Mucosa of descending colon (tissue), 3 donors: ENCODE data around the gene GCGR. TPM values are rescaled to one million over a fixed set of nuclear protein-coding genes. Genes with fewer than 3 reads are reported as not detected.

Experiments
- ATAC-seq: fragments of 200-7000 bp; cut with Tn5 transposase; one replicate; pipeline ENCODE4 v1.9.1; 2020; ENCODE audit warnings: mild to moderate bottlenecking, moderate library complexity
- DNase-seq, 3 donors: peaks; one replicate each; pipeline ENCODE4 v3.0.0-alpha.2; 2020
- H3K36me3 ChIP-seq: fragments of 200-600 bp; one replicate; pipeline ENCODE4 v1.8.0; 2021; ENCODE audit warnings: low read depth, mild to moderate bottlenecking
- H3K4me1 ChIP-seq: fragments of 200-600 bp; one replicate; pipeline ENCODE4 v1.8.0; 2021; ENCODE audit warnings: low read depth, mild to moderate bottlenecking
- H3K4me3 ChIP-seq: fragments of 200-600 bp; one replicate; pipeline ENCODE4 v1.8.0; 2021; ENCODE audit warnings: mild to moderate bottlenecking
- H3K9me3 ChIP-seq: fragments of 200-600 bp; one replicate; pipeline ENCODE4 v1.8.0; 2021; ENCODE audit warnings: mild to moderate bottlenecking
- CTCF ChIP-seq: fragments of 200-600 bp; IDR thresholded peaks from one replicate; pipeline ENCODE4 v1.8.0; 2022; ENCODE audit warnings: antibody characterized with exemption, mild to moderate bottlenecking
- intact Hi-C, 2 donors: fragments of 100-400 bp; cut with DNase I in 1 of 2; cut with micrococcal nuclease in 1 of 2; formaldehyde crosslinking; loops; one replicate each; pipeline versions ENCODE4 v1.11.0 to v1.11.1; 2022; cut with DNase I, micrococcal nuclease
- total RNA-seq, 3 donors: library from RNA; stranded (reverse); fragmentation: NEBNext Ultra II Directional in 2 of 3; extraction: Animal tissue kit (Norgen Biotek cat#: 25700) in 2 of 3; gene quantifications; one replicate each; pipeline versions ENCODE4 v1.2.1 to v1.2.4, GENCODE V29; 2021 to 2023
- donor health status: DM: no; HTN: no; CAD: no; lungs with moderate emphysema.
- donor health status: DM: no; HTN: no; CAD: no.
- donor health status: DM: no; HTN: yes; CAD: no.

The GCGR gene
- total RNA-seq, 3 donors from 2014 or later: 0.22 to 0.98 (median 0.43) TPM

- H3K36me3 ChIP-seq: no peaks in the 10 kb centered on the region
- no peaks in the 10 kb centered on the region for H3K9me3 ChIP-seq
- no peak overlapping the region for H3K4me3 ChIP-seq
- H3K4me1 ChIP-seq: peaks cover 12% of the 10 kb centered on the region
- no peak for TF ChIP-seq CTCF
- no peak for DNase-seq
- ATAC-seq: no peak
- intact Hi-C loops: no loop called here
Observed at GRCh38 chr17:81831957-81832607, 28.1 kb downstream of the GCGR start.

GRCh38 chr17:81832608-81833159 is 28.7 kb downstream of the GCGR start:
- no peak for TF ChIP-seq CTCF
- ATAC-seq (peak; percentile 31), DNase-seq (peak in 1 of 3 donors; percentile 75)
- intact Hi-C loops: no loop called here
- Histone ChIP-seq H3K9me3 (no peaks in the 10 kb centered on the region), H3K36me3 (no peaks in the 10 kb centered on the region), H3K4me1 (peaks cover 11% of the 10 kb centered on the region), H3K4me3 (peak overlapping the region; percentile 34)

- peak; percentile 96 to 98 (median 98) for DNase-seq
- peak; percentile 89 for ATAC-seq
- no peaks in the 10 kb centered on the region for H3K9me3 ChIP-seq
- peaks cover 7% of the 10 kb centered on the region for H3K4me1 ChIP-seq
- intact Hi-C loops: no loop called here
- H3K36me3 ChIP-seq: no peaks in the 10 kb centered on the region
- no peak for TF ChIP-seq CTCF
- H3K4me3 ChIP-seq: peak within 1 kb of the TSS; percentile 34
Observed at GRCh38 chr17:81833160-81833920, 29.4 kb downstream of the GCGR start, which contains the start of gene MCRIP1. MCRIP1 (minus strand) TSS chr17:81833291; CDS start chr17:81824506, 8,785 bp downstream.

GRCh38 chr17:81833921-81834830 is 30.2 kb downstream of the GCGR start:
- H3K4me1 ChIP-seq: peaks cover 7% of the 10 kb centered on the region
- intact Hi-C loops: no loop called here
- H3K36me3 ChIP-seq: no peaks in the 10 kb centered on the region
- no peak for TF ChIP-seq CTCF
- DNase-seq: no peak
- H3K4me3 ChIP-seq: no peak overlapping the region
- no peaks in the 10 kb centered on the region for H3K9me3 ChIP-seq
- no peak for ATAC-seq

- Histone ChIP-seq H3K36me3 (no peaks in the 10 kb centered on the region), H3K4me3 (no peak within 1 kb of the TSS), H3K4me1 (peaks cover 7% of the 10 kb centered on the region), H3K9me3 (no peaks in the 10 kb centered on the region)
- intact Hi-C loops: no loop called here
- no peak for TF ChIP-seq CTCF
- no peak for ATAC-seq
- DNase-seq: no peak
Observed at GRCh38 chr17:81834831-81835267, 30.9 kb downstream of the GCGR start, which contains the start of gene PPP1R27. PPP1R27 (minus strand) TSS chr17:81835050; CDS start chr17:81834953, 97 bp downstream.
